Tibial nerve (tissue), 4 donors: ENCODE data around the gene CCR8.

Experiments
- CTCF ChIP-seq, 5 experiments: fragments of 200-600 bp in 3 of 5; fragments of 450-650 bp in 2 of 5; sonication (generic) in 3 of 5; IDR thresholded peaks; one replicate each; pipeline ENCODE4 v1.5.1; 2016 to 2019; ENCODE audit warnings: antibody characterized with exemption in 5 of 5, mild to moderate bottlenecking in 3 of 5, moderate library complexity in 2 of 5
- EP300 ChIP-seq, 2 donors: sonication (generic); formaldehyde crosslinking; IDR thresholded peaks; one replicate each; pipeline ENCODE4 v1.6.1; 2017; ENCODE audit warnings: antibody characterized with exemption in 2 of 2, mild to moderate bottlenecking in 1 of 2
- POLR2A ChIP-seq, 2 donors: fragments of 450-650 bp; IDR thresholded peaks; one replicate each; pipeline ENCODE4 v1.6.1; 2017; ENCODE audit warnings: antibody characterized with exemption in 2 of 2, mild to moderate bottlenecking in 2 of 2, moderate library complexity in 2 of 2

DNA sequence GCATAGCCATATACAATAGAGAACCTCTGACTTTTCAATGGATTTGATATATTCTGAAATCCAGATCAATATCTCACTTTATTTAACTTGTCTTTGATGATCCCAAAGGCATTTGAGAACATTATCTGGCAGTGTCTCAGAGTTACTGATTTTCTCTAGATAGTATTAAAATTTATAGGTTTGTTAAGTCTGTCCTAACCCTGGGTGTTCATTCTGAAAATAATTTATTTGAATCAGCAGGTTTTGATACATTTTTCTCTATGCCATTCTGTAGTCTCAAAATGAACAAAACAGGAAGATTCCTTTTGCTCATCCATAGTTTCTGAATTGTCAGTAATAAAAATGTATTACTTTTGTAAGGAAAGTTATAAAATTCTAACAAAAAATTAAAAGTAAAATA, 14.3 kb downstream of the CCR8 start:
- TF ChIP-seq CTCF (IDR thresholded peaks at IDR 0.05) (no peak), EP300 (IDR thresholded peaks at IDR 0.05) (no peak), POLR2A (IDR thresholded peaks at IDR 0.05) (no peak)
